Measurements from ENCODE around the gene ENGASE. TPM values are rescaled to one million over a fixed set of nuclear protein-coding genes. Genes with fewer than 3 reads are reported as not detected.
A peak's percentile ranks its signal among the peaks of the same experiment; 100 is the strongest.
"Not testable (repeated sequence)": the region's sequence is repeated elsewhere in the genome, so short reads cannot be mapped to it uniquely, and the experiment has no call there.

ENGASE gene
- total and polyA plus RNA-seq, 2 experiments from 2014 or later: 5.1 to 8.4 TPM

DNA sequence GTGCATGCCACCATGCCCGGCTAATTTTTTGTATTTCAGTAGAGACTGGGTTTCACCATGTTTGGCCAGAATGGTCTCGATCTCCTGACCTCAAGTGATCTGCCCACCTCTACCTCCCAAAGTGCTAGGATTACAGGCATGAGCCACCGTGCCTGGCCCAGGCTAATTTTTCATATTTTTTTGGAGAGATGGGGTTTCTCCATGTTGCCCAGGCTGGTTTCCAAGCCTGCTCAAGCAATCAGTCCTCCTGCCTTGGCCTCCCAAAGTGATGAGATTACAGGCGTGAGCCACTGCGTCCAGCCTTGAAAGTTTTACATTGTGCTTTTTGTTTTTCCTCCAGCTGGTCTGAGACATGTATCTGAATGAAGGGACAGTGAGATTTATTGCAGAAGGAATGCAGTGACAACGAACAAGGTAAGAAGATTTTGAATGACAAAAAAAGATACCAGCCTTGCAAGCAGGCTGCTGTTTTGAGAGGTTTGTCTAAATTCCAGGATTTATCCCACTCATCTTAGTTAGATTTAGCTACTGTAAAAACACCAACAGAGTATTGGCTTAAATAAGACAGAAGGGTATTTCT is 3.4 kb upstream of the ENGASE start:
- no peaks in the 10 kb centered on the region for H3K36me3 ChIP-seq (ENCODE audit: low read depth)
- no peak overlapping the region for H3K4me3 ChIP-seq
- no peaks in the 10 kb centered on the region for H3K4me1 ChIP-seq (ENCODE audit: insufficient read depth)
- H3K27me3 ChIP-seq (replicated peaks; ENCODE audit: insufficient read depth): 0 out of 2 replicates have a peak, but pooled peaks cover 6% of the 10 kb centered on the region
- DNase-seq: no peak
- H3F3A ChIP-seq (ENCODE audit: insufficient read depth): no peaks in the 10 kb centered on the region
- no peaks in the 10 kb centered on the region for H4K20me1 ChIP-seq (ENCODE audit: insufficient read depth)
- H2AFZ ChIP-seq: no peak overlapping the region
- H3K9me3 ChIP-seq (ENCODE audit: low read depth): no peaks in the 10 kb centered on the region
- 75 to 76% methylated on average over 6 of the region's 6 CpGs for WGBS, 2 experiments (ENCODE audit: low coverage in 1 of 2, low lambda C conversion rate in 2 of 2, missing lambda C conversion rate in 2 of 2)
- no peak overlapping the region for H3K4me2 ChIP-seq (ENCODE audit: unreplicated experiment)
- no peaks in the 10 kb centered on the region for H3K9me2 ChIP-seq (ENCODE audit: insufficient read depth)
- H3K27ac ChIP-seq: no peak overlapping the region
- in situ Hi-C loops (cut with MboI): no loop called here
- H3K79me2 ChIP-seq (ENCODE audit: insufficient read depth): no peaks in the 10 kb centered on the region
- TF ChIP-seq EZH2phosphoT487 (IDR thresholded peaks at IDR 0.05; ENCODE audit: insufficient read depth, low read depth): no peak
- no peak overlapping the region for H3K9ac ChIP-seq

- Histone ChIP-seq H3K9me2 (ENCODE audit: insufficient read depth) (no peaks in the 10 kb centered on the region), H4K20me1 (ENCODE audit: insufficient read depth) (no peaks in the 10 kb centered on the region), H3F3A (ENCODE audit: insufficient read depth) (no peaks in the 10 kb centered on the region), H3K4me3 (no peak overlapping the region), H3K27ac (no peak overlapping the region), H3K79me2 (ENCODE audit: insufficient read depth) (no peaks in the 10 kb centered on the region), H3K4me2 (ENCODE audit: unreplicated experiment) (no peak overlapping the region), H3K27me3 (replicated peaks; ENCODE audit: insufficient read depth) (0 out of 2 replicates have a peak, but pooled peaks cover 2% of the 10 kb centered on the region), H3K9ac (no peak overlapping the region), H3K9me3 (ENCODE audit: low read depth) (no peaks in the 10 kb centered on the region), H3K4me1 (ENCODE audit: insufficient read depth) (no peaks in the 10 kb centered on the region), H3K36me3 (ENCODE audit: low read depth) (no peaks in the 10 kb centered on the region), H2AFZ (no peak overlapping the region)
- no peak for TF ChIP-seq EZH2 (IDR thresholded peaks at IDR 0.05; ENCODE audit: insufficient read depth, poor library complexity, severe bottlenecking)
- TF ChIP-seq EZH2phosphoT487 (IDR thresholded peaks at IDR 0.05; ENCODE audit: insufficient read depth, low read depth): no peak
- in situ Hi-C loops (cut with MboI): no loop called here
- no peak for DNase-seq
- 74 to 76% methylated on average over 10 of the region's 10 CpGs for WGBS, 2 experiments (ENCODE audit: low coverage in 1 of 2, low lambda C conversion rate in 2 of 2, missing lambda C conversion rate in 2 of 2)
Measured at GRCh38 chr17:79072544-79072943, 2.1 kb upstream of the ENGASE start.

DNA sequence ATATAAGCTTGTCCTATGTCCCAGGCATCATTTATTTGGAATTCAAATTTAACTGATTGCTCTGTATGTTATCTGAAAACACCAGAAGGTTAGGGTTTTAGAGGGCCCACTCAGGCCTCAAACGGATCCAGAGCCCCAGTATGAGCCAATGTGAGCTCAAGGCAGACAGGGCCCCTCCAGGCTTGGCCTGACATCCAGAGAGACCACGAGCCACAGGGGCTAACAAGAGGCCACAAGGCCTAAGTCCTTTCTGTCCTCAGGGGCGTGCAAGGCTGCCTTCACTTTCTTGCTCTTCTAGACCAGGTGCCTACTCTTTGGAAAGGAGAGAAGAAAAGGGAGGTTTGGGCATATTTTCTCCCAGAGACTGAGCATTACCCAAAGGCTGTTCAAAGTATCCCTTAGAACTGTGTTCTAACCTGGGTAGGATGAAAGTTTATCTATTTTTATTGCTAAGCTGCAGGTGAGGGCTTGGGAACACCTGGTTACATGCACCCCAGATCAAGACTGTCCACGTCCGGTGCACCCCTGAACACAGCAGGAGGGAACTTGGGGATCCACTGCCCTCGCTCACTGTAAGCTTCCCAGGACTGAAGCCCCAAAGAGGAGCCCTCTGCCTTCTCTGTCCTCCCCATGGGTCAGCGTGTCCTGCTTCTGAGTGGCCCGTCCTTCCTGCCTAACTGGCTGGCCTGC is 1.5 kb upstream of the ENGASE start:
- WGBS, 2 experiments (ENCODE audit: low coverage in 1 of 2, low lambda C conversion rate in 2 of 2, missing lambda C conversion rate in 2 of 2): 69 to 73% methylated on average over 8 of the region's 8 CpGs
- no peak for DNase-seq
- in situ Hi-C loops (cut with MboI): no loop called here
- H3K79me2 ChIP-seq (ENCODE audit: insufficient read depth): no peaks in the 10 kb centered on the region
- H3F3A ChIP-seq (ENCODE audit: insufficient read depth): no peaks in the 10 kb centered on the region
- no peaks in the 10 kb centered on the region for H3K36me3 ChIP-seq (ENCODE audit: low read depth)
- no peak overlapping the region for H3K9ac ChIP-seq
- no peaks in the 10 kb centered on the region for H3K9me3 ChIP-seq (ENCODE audit: low read depth)
- H3K4me2 ChIP-seq (ENCODE audit: unreplicated experiment): no peak overlapping the region
- H4K20me1 ChIP-seq (ENCODE audit: insufficient read depth): no peaks in the 10 kb centered on the region
- H3K27me3 ChIP-seq (replicated peaks; ENCODE audit: insufficient read depth): no peaks in the 10 kb centered on the region
- no peak overlapping the region for H3K4me3 ChIP-seq
- no peaks in the 10 kb centered on the region for H3K9me2 ChIP-seq (ENCODE audit: insufficient read depth)
- H2AFZ ChIP-seq: no peak overlapping the region
- no peaks in the 10 kb centered on the region for H3K4me1 ChIP-seq (ENCODE audit: insufficient read depth)
- no peak for TF ChIP-seq EZH2phosphoT487 (IDR thresholded peaks at IDR 0.05; ENCODE audit: insufficient read depth, low read depth)
- no peak for TF ChIP-seq EZH2 (IDR thresholded peaks at IDR 0.05; ENCODE audit: insufficient read depth, poor library complexity, severe bottlenecking)
- no peak overlapping the region for H3K27ac ChIP-seq

- Histone ChIP-seq H3K9ac (no peak overlapping the region), H3K79me2 (ENCODE audit: insufficient read depth) (no peaks in the 10 kb centered on the region), H3K27ac (no peak overlapping the region), H3K4me1 (ENCODE audit: insufficient read depth) (no peaks in the 10 kb centered on the region), H3K9me2 (ENCODE audit: insufficient read depth) (no peaks in the 10 kb centered on the region), H2AFZ (no peak overlapping the region), H3K4me3 (no peak overlapping the region), H3K4me2 (ENCODE audit: unreplicated experiment) (no peak overlapping the region), H3K36me3 (ENCODE audit: low read depth) (no peaks in the 10 kb centered on the region), H3F3A (ENCODE audit: insufficient read depth) (no peaks in the 10 kb centered on the region), H3K9me3 (ENCODE audit: low read depth) (no peaks in the 10 kb centered on the region), H4K20me1 (ENCODE audit: insufficient read depth) (no peaks in the 10 kb centered on the region), H3K27me3 (replicated peaks; ENCODE audit: insufficient read depth) (no peaks in the 10 kb centered on the region)
- no peak for TF ChIP-seq EZH2phosphoT487 (IDR thresholded peaks at IDR 0.05; ENCODE audit: insufficient read depth, low read depth)
- no peak for TF ChIP-seq EZH2 (IDR thresholded peaks at IDR 0.05; ENCODE audit: insufficient read depth, poor library complexity, severe bottlenecking)
- DNase-seq: no peak
- 53% methylated on average over 6 of the region's 6 CpGs for WGBS, 2 experiments (ENCODE audit: low coverage in 1 of 2, low lambda C conversion rate in 2 of 2, missing lambda C conversion rate in 2 of 2)
- in situ Hi-C loops (cut with MboI): no loop called here
Measured at GRCh38 chr17:79073706-79074088, 927 bp upstream of the ENGASE start.

DNA sequence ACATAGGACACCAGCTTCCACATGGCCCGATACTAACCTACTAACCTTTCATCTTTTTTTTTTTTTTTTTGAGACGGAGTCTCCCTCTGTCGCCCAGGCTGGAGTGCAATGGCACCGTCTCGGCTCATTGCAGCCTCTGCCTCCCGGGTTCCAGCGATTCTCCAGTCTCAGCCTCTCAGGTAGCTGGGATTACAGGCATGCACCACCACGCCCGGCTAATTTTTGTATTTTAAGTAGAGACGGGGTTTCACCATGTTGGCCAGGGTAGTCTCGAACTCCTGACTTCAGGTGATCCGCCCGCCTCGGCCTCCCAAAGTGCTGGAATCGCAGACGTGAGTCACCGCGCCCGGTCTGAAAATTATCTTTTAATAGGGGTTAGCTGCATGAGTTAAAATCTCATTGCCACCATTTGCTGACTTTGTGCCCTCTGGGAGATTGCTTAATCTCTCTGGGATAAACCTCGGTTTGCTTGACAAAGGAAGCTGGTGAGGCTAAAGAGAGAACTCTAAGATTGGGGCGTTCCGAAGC is 439 bp upstream of the ENGASE start:
- 74 to 85% methylated on average over 19 to 22 of the region's 22 CpGs for WGBS, 2 experiments (ENCODE audit: low coverage in 1 of 2, low lambda C conversion rate in 2 of 2, missing lambda C conversion rate in 2 of 2)
- H3K9ac ChIP-seq; H3F3A ChIP-seq (ENCODE audit: insufficient read depth); H3K79me2 ChIP-seq (ENCODE audit: insufficient read depth); H4K20me1 ChIP-seq (ENCODE audit: insufficient read depth); in situ Hi-C loops (cut with MboI); H3K36me3 ChIP-seq (ENCODE audit: low read depth); H3K4me1 ChIP-seq (ENCODE audit: insufficient read depth); H3K9me2 ChIP-seq (ENCODE audit: insufficient read depth); H3K9me3 ChIP-seq (ENCODE audit: low read depth); DNase-seq; H3K27me3 ChIP-seq (replicated peaks; ENCODE audit: insufficient read depth): not testable (repeated sequence)
- peak overlapping the region; percentile 88 for H3K4me3 ChIP-seq
- H2AFZ ChIP-seq: peak overlapping the region; percentile 91
- 0 out of 2 replicates have a peak overlapping the region, but pooled peaks have one; percentile 4 for H3K27ac ChIP-seq
- H3K4me2 ChIP-seq (ENCODE audit: unreplicated experiment): peak overlapping the region; percentile 27
